HG02798 (cell line): ENCODE data around the gene HPX.

ENCODE experiments used
- ATAC-seq: cut with Tn5 transposase; IDR thresholded peaks from one replicate; pipeline ENCODE4 v1.9.1; 2021; ENCODE audit warnings: mild to moderate bottlenecking; ENCODE audit not compliant: unreplicated experiment, poor library complexity

The HPX gene

GRCh38 chr11:6418557-6419008 is 22.2 kb downstream of the HPX start:
- no peak for ATAC-seq

GRCh38 chr11:6417907-6418556 is 22.8 kb downstream of the HPX start:
- ATAC-seq: no peak

- ATAC-seq: no peak
Observed at GRCh38 chr11:6415797-6416196, 25.0 kb downstream of the HPX start.

- no peak for ATAC-seq
Observed at GRCh38 chr11:6414874-6415328, 25.9 kb downstream of the HPX start.

GRCh38 chr11:6413791-6414201 is 27.0 kb downstream of the HPX start:
- no peak for ATAC-seq

GRCh38 chr11:6411594-6412031 is 29.2 kb downstream of the HPX start:
- ATAC-seq: no peak

- no peak for ATAC-seq
Observed at GRCh38 chr11:6410695-6411430, 29.9 kb downstream of the HPX start.

- no peak for ATAC-seq
Observed at GRCh38 chr11:6406370-6406769, 34.4 kb downstream of the HPX start.

- no peak for ATAC-seq
Observed at GRCh38 chr11:6405846-6406245, 34.9 kb downstream of the HPX start.

GRCh38 chr11:6405052-6405667 is 35.6 kb downstream of the HPX start:
- no peak for ATAC-seq

GRCh38 chr11:6404342-6405051 is 36.3 kb downstream of the HPX start:
- ATAC-seq: no peak

- no peak for ATAC-seq
Observed at GRCh38 chr11:6403539-6403938, 37.2 kb downstream of the HPX start.

GRCh38 chr11:6402561-6402981 is 38.2 kb downstream of the HPX start:
- ATAC-seq: peak; percentile 85

GRCh38 chr11:6402061-6402470 is 38.7 kb downstream of the HPX start:
- ATAC-seq: peak; percentile 34

- ATAC-seq: no peak
Observed at GRCh38 chr11:6401464-6401863, 39.3 kb downstream of the HPX start.

- ATAC-seq: no peak
Observed at GRCh38 chr11:6400431-6401345, 40.1 kb downstream of the HPX start.

- ATAC-seq: no peak
Observed at GRCh38 chr11:6397636-6398035, 43.2 kb downstream of the HPX start.

- ATAC-seq: no peak
Observed at GRCh38 chr11:6397156-6397555, 43.6 kb downstream of the HPX start.

GRCh38 chr11:6395470-6396060 is 45.2 kb downstream of the HPX start:
- ATAC-seq: no peak
